Measurements from ENCODE around the gene ATRIP.

Gene ATRIP

GRCh38 chr3:48505968-48506504 is 59.5 kb downstream of the ATRIP start:
- H3K9me3 ChIP-seq (ENCODE audit: control insufficient read depth, insufficient read depth, low read depth, low read length), result no peaks in the 10 kb centered on the region
- CTCF ChIA-PET, result interaction anchor here (0.6 kb wide), 1 partner anchor 145 kb away, joined by 3 read pairs; no protein-coding TSS in a partner anchor
- H3K4me3 ChIP-seq (ENCODE audit: low read depth, low read length), result no peak overlapping the region
- H3K4me1 ChIP-seq (ENCODE audit: control insufficient read depth, insufficient read depth, low read length), result no peaks in the 10 kb centered on the region
- TF ChIP-seq, protein P1, sequence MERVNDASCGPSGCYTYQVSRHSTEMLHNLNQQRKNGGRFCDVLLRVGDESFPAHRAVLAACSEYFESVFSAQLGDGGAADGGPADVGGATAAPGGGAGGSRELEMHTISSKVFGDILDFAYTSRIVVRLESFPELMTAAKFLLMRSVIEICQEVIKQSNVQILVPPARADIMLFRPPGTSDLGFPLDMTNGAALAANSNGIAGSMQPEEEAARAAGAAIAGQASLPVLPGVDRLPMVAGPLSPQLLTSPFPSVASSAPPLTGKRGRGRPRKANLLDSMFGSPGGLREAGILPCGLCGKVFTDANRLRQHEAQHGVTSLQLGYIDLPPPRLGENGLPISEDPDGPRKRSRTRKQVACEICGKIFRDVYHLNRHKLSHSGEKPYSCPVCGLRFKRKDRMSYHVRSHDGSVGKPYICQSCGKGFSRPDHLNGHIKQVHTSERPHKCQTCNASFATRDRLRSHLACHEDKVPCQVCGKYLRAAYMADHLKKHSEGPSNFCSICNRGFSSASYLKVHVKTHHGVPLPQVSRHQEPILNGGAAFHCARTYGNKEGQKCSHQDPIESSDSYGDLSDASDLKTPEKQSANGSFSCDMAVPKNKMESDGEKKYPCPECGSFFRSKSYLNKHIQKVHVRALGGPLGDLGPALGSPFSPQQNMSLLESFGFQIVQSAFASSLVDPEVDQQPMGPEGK (tag by site-specific recombination; IDR thresholded peaks at IDR 0.05), result no peak
- TF ChIP-seq, protein P2, sequence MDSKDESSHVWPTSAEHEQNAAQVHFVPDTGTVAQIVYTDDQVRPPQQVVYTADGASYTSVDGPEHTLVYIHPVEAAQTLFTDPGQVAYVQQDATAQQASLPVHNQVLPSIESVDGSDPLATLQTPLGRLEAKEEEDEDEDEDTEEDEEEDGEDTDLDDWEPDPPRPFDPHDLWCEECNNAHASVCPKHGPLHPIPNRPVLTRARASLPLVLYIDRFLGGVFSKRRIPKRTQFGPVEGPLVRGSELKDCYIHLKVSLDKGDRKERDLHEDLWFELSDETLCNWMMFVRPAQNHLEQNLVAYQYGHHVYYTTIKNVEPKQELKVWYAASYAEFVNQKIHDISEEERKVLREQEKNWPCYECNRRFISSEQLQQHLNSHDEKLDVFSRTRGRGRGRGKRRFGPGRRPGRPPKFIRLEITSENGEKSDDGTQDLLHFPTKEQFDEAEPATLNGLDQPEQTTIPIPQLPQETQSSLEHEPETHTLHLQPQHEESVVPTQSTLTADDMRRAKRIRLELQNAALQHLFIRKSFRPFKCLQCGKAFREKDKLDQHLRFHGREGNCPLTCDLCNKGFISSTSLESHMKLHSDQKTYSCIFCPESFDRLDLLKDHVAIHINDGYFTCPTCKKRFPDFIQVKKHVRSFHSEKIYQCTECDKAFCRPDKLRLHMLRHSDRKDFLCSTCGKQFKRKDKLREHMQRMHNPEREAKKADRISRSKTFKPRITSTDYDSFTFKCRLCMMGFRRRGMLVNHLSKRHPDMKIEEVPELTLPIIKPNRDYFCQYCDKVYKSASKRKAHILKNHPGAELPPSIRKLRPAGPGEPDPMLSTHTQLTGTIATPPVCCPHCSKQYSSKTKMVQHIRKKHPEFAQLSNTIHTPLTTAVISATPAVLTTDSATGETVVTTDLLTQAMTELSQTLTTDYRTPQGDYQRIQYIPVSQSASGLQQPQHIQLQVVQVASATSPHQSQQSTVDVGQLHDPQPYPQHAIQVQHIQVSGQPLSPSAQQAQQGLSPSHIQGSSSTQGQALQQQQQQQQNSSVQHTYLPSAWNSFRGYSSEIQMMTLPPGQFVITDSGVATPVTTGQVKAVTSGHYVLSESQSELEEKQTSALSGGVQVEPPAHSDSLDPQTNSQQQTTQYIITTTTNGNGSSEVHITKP (tag by site-specific recombination; IDR thresholded peaks at IDR 0.05), result peak; percentile 94
- POLR2A ChIA-PET, result interaction anchor here (0.7 kb wide), 1 partner anchor 64 kb away, joined by 3 read pairs; no protein-coding TSS in a partner anchor
- H3K36me3 ChIP-seq (ENCODE audit: control insufficient read depth in 2 of 2, insufficient read depth in 1 of 2, low read length in 2 of 2), result no peaks in the 10 kb centered on the region
- H3K27ac ChIP-seq (ENCODE audit: extremely low read depth, low read depth, low read length), result no peak overlapping the region

DNA sequence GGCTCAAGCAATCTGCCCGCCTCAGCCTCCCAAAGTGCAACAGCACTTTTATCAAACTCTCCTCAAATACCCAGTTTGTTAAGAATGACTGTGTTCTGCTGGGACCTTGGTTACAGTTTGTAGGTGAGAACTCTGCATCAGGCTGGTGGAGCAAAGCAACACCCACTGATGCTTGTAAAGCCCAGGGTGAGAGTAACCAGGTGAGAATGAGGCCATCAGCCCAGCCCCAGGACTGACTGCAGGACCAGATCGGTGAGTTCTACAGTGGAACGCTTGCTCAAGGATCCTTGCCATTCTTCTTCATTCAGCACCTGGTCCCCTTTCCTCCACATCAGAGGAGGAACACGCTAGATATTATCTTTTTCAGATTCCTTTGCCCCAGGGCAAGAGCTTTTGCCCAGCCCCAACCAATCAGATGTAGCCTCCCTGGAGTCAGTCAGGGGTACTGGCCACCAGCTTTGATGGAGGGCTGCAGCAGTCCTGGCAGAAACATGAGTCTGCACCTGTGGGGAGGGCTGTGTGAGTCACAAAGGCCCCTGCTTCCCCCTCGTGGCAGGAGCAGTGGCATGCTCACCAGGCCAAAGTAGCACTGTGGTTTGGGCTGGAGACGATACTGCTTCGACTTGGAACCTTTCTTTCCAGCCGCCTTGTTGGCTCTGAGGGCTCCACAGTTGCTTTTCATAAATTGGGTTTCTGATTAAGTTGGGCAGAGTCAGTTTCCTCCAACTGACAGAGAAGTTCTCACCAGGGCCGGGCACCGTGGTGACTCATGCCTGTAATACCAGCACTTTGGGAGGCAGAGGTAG is 60.9 kb downstream of the ATRIP start:
- POLR2A ChIA-PET, result interaction anchor here (0.5 to 1.5 kb wide), 7 partner anchors 41 to 240 kb away, joined by 3 to 4 read pairs (median 3); partner anchors contain the start of gene ATRIP
- H3K4me3 ChIP-seq (ENCODE audit: low read depth, low read length), result no peak overlapping the region
- no peaks in the 10 kb centered on the region for H3K4me1 ChIP-seq (ENCODE audit: control insufficient read depth, insufficient read depth, low read length)
- no peaks in the 10 kb centered on the region for H3K9me3 ChIP-seq (ENCODE audit: control insufficient read depth, insufficient read depth, low read depth, low read length)
- CTCF ChIA-PET, result interaction anchor here (0.6 to 5.0 kb wide), 14 partner anchors 10 to 128 kb away, joined by 3 to 29 read pairs (median 3); partner anchors contain the start of genes ATRIP and SLC26A6
- no peaks in the 10 kb centered on the region for H3K36me3 ChIP-seq (ENCODE audit: control insufficient read depth in 2 of 2, insufficient read depth in 1 of 2, low read length in 2 of 2)
- H3K27ac ChIP-seq (ENCODE audit: extremely low read depth, low read depth, low read length), result no peak overlapping the region
- TF ChIP-seq ZNF654 (tag by site-specific recombination; IDR thresholded peaks at IDR 0.05; ENCODE audit: low read depth) (peak; percentile 72), ZNF670 (tag by site-specific recombination; IDR thresholded peaks at IDR 0.05; ENCODE audit: low read depth) (no peak), ZNF792 (tag by site-specific recombination; IDR thresholded peaks at IDR 0.05) (no peak), ZNF404 (tag by site-specific recombination; IDR thresholded peaks at IDR 0.05) (no peak), GLIS2 (tag by site-specific recombination; IDR thresholded peaks at IDR 0.05) (peak; percentile 69), SCRT2 (tag by site-specific recombination; IDR thresholded peaks at IDR 0.05) (peak; percentile 86), ZNF600 (tag by site-specific recombination; IDR thresholded peaks at IDR 0.05) (peak; percentile 62), ZBTB17 (tag by site-specific recombination; IDR thresholded peaks at IDR 0.05) (peak; percentile 47; the same call in 1 of the 2 replicates), ZNF19 (tag by site-specific recombination; IDR thresholded peaks at IDR 0.05; ENCODE audit: low read depth) (no peak), SCRT1 (tag by site-specific recombination; IDR thresholded peaks at IDR 0.05; ENCODE audit: borderline replicate concordance) (peak; percentile 85), ZNF510 (tag by site-specific recombination; IDR thresholded peaks at IDR 0.05; ENCODE audit: insufficient replicate concordance) (no peak), CTCF (tag by site-specific recombination; IDR thresholded peaks at IDR 0.05) (peak; percentile 70), ZNF398 (tag by site-specific recombination; IDR thresholded peaks at IDR 0.05) (peak; percentile 47; the same call in 1 of the 2 replicates)
- TF ChIP-seq, protein P3, sequence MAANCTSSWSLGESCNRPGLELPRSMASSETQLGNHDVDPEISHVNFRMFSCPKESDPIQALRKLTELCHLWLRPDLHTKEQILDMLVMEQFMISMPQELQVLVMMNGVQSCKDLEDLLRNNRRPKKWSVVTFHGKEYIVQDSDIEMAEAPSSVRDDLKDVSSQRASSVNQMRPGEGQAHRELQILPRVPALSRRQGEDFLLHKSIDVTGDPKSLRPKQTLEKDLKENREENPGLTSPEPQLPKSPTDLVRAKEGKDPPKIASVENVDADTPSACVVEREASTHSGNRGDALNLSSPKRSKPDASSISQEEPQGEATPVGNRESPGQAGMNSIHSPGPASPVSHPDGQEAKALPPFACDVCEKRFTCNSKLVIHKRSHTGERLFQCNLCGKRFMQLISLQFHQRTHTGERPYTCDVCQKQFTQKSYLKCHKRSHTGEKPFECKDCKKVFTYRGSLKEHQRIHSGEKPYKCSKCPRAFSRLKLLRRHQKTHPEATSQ (tag by site-specific recombination; IDR thresholded peaks at IDR 0.05), result no peak
- TF ChIP-seq, protein P2 (tag by site-specific recombination; IDR thresholded peaks at IDR 0.05), result 0 out of 2 replicates have a peak, but pooled peaks have one; percentile 47
